HepG2 (cell line): ENCODE measurements around the gene ATP9B. TPM values are rescaled to one million over a fixed set of nuclear protein-coding genes. Genes with fewer than 3 reads are reported as not detected.
A peak's percentile ranks its signal among the peaks of the same experiment; 100 is the strongest.

Experiments
- ATAC-seq: fragments of 200-7000 bp; cut with Tn5 transposase; 3 replicates; pipeline ENCODE4 v1.9.1; 2020; ENCODE audit warnings: mild to moderate bottlenecking, moderate library complexity
- BruUV-seq: library from RNA; stranded (reverse); fragments of 400-500 nt; replicated peaks from 2 replicates; lab custom pipeline; 2021; lab: Mats Ljungman, UMichigan
- CTCF ChIA-PET: fragments of 300-600 bp; formaldehyde crosslinking; extraction: SDS; loops from one replicate; lab custom pipeline; 2021; ENCODE audit warnings: low total read pairs, inconsistent platforms, low intra/inter-chr PET ratio; lab: Yijun Ruan, JAX
- POLR2A ChIA-PET: fragments of 350-600 bp; sonication (Branson Sonifier 250); formaldehyde crosslinking; loops from one replicate; lab custom pipeline; 2020; ENCODE audit warnings: antibody characterized with exemption, inconsistent platforms; lab: Yijun Ruan, JAX
- DNase-seq: peaks from one replicate; pipeline ENCODE4 v3.0.0-alpha.2; 2015; ENCODE audit warnings: low spot score
- FAIRE-seq: peaks from 3 replicates; lab custom pipeline; 2011; peaks lifted over from hg19 to GRCh38; lab: Jason Lieb, UNC
- H2AFZ ChIP-seq: one replicate; pipeline ENCODE4 v1.6.1; 2011; ENCODE audit warnings: low read length, inconsistent platforms
- H3K27ac ChIP-seq: fragments of 300-600 bp; 3 replicates; pipeline ENCODE4 v1.8.0; 2011; ENCODE audit warnings: mixed run types, mild to moderate bottlenecking, mixed read lengths, low read length, inconsistent platforms; ENCODE audit not compliant: insufficient read depth; ENCODE audit errors: extremely low read length
- H3K27me3 ChIP-seq, 2 experiments: fragments of 200-600 bp in 1 of 2; 2 replicates in 1 of 2; 3 replicates in 1 of 2; pipeline versions ENCODE4 v1.6.0 to v1.8.0; 2011; ENCODE audit warnings: low read length in 2 of 2, mild to moderate bottlenecking in 2 of 2, moderate library complexity in 2 of 2, inconsistent platforms in 1 of 2; ENCODE audit not compliant: insufficient read depth in 2 of 2, control insufficient read depth in 1 of 2
- H3K36me3 ChIP-seq, 2 experiments: fragments of 200-600 bp in 1 of 2; replicated peaks in 1 of 2; 2 replicates in 1 of 2; 3 replicates in 1 of 2; pipeline versions ENCODE4 v1.5.1 to v1.8.0; 2011; ENCODE audit warnings: low read length in 2 of 2, inconsistent platforms in 1 of 2; ENCODE audit not compliant: insufficient read depth in 2 of 2, control insufficient read depth in 1 of 2
- H3K4me1 ChIP-seq: 2 replicates; pipeline ENCODE4 v1.5.1; 2012; ENCODE audit warnings: low read length, inconsistent platforms; ENCODE audit not compliant: insufficient read depth
- H3K4me2 ChIP-seq: 2 replicates; pipeline ENCODE4 v1.6.0; 2011; ENCODE audit warnings: low read depth, low read length, inconsistent platforms
- H3K4me3 ChIP-seq, 3 experiments: fragments of 200-600 bp in 1 of 3; sonication (generic), shearing (Covaris generic) in 1 of 3; replicated peaks in 1 of 3; 2 replicates each; pipeline ENCODE4 v1.5.1; 2011 to 2016; ENCODE audit warnings: low read length in 3 of 3, inconsistent platforms in 2 of 3, low read depth in 2 of 3, mild to moderate bottlenecking in 2 of 3, control low read depth in 1 of 3, mixed read lengths in 1 of 3; ENCODE audit not compliant: insufficient read depth in 1 of 3
- H3K79me2 ChIP-seq: one replicate; pipeline ENCODE4 v1.6.1; 2011; ENCODE audit warnings: low read length, inconsistent platforms; ENCODE audit not compliant: insufficient read depth
- H3K9ac ChIP-seq: 2 replicates; pipeline ENCODE4 v1.6.0; 2011; ENCODE audit warnings: mild to moderate bottlenecking, low read depth, low read length, inconsistent platforms; ENCODE audit not compliant: insufficient read depth
- H3K9me3 ChIP-seq: 2 replicates; pipeline ENCODE4 v1.5.1; 2012; ENCODE audit warnings: mild to moderate bottlenecking, low read length
- H4K20me1 ChIP-seq: 2 replicates; pipeline ENCODE4 v1.6.0; 2011; ENCODE audit warnings: inconsistent platforms, mild to moderate bottlenecking, low read length, moderate library complexity; ENCODE audit not compliant: insufficient read depth
- FOXP1 ChIP-seq, 2 experiments: fragments of 450-650 bp in 1 of 2; IDR thresholded peaks; 2 replicates each; pipeline ENCODE4 v1.6.1; 2017 to 2018; ENCODE audit warnings: antibody characterized with exemption in 1 of 2
- HNRNPL ChIP-seq: fragments of 200-400 bp; formaldehyde crosslinking; IDR thresholded peaks from 2 replicates; pipeline ENCODE4 v1.6.1; 2017; ENCODE audit warnings: mild to moderate bottlenecking, low read depth, low read length
- KLF16 ChIP-seq, 2 experiments: sonication (generic) in 1 of 2; formaldehyde crosslinking in 1 of 2; IDR thresholded peaks; 2 replicates each; pipeline versions ENCODE4 v1.6.1 to v1.8.0; 2016 to 2023; ENCODE audit warnings: missing genetic modification reagents in 2 of 2, missing compliant biosample characterization in 1 of 2
- MAFK ChIP-seq, 2 experiments: IDR thresholded peaks in 1 of 2; conservative IDR thresholded peaks in 1 of 2; 2 replicates each; pipeline ENCODE4 v1.6.1; 2011; ENCODE audit warnings: improper control_type of control experiment in 2 of 2, low read length in 2 of 2
- PAF1 ChIP-seq: IDR thresholded peaks from 2 replicates; pipeline ENCODE4 v1.6.1; 2016; ENCODE audit warnings: missing genetic modification reagents, missing compliant biosample characterization
- SMYD3 ChIP-seq: sonication (generic); formaldehyde crosslinking; IDR thresholded peaks from 2 replicates; pipeline ENCODE4 v1.8.1; 2023; ENCODE audit warnings: mild to moderate bottlenecking, missing genetic modification reagents
- SYNCRIP ChIP-seq: fragments of 200-400 bp; formaldehyde crosslinking; IDR thresholded peaks from 2 replicates; pipeline ENCODE4 v1.6.1; 2018; ENCODE audit warnings: mild to moderate bottlenecking, low read depth, low read length; ENCODE audit not compliant: insufficient read depth
- TOPORS ChIP-seq: sonication (generic); formaldehyde crosslinking; IDR thresholded peaks from 2 replicates; pipeline ENCODE4 v1.8.0; 2023; ENCODE audit warnings: mild to moderate bottlenecking, missing genetic modification reagents
- ZNF205 ChIP-seq: IDR thresholded peaks from 2 replicates; pipeline ENCODE4 v1.6.1; 2018; ENCODE audit warnings: missing biosample characterization, missing genetic modification reagents
- ZNF510 ChIP-seq: sonication (generic); formaldehyde crosslinking; IDR thresholded peaks from 2 replicates; pipeline ENCODE4 v1.4.0; 2020; ENCODE audit warnings: low read depth, mild to moderate bottlenecking, missing genetic modification reagents
- ZNF549 ChIP-seq: sonication (generic); formaldehyde crosslinking; IDR thresholded peaks from 2 replicates; pipeline ENCODE4 v1.5.0; 2020; ENCODE audit warnings: missing genetic modification reagents
- ZNF564 ChIP-seq: sonication (generic); formaldehyde crosslinking; IDR thresholded peaks from 2 replicates; pipeline ENCODE4 v1.8.1; 2023; ENCODE audit warnings: mild to moderate bottlenecking, missing genetic modification reagents
- ZNF644 ChIP-seq: IDR thresholded peaks from 2 replicates; pipeline ENCODE4 v1.6.1; 2016; ENCODE audit warnings: low read depth
- ZSCAN9 ChIP-seq: IDR thresholded peaks from 2 replicates; pipeline ENCODE4 v1.6.1; 2016; ENCODE audit warnings: borderline replicate concordance
- WGBS: methylation state at CpG from one replicate; pipeline ENCODE4 v1.1.6; 2017; ENCODE audit warnings: low lambda C conversion rate; 5-methylcytosine and 5-hydroxymethylcytosine counted together
- in situ Hi-C: cut with HindIII; loops from 2 replicates; pipeline ENCODE4 v1.10.0; 2017; ENCODE audit warnings: low pct_unique_long_range_greater_than_20kb; ENCODE audit not compliant: extremely low pct_ligation_motif_present
- intact Hi-C: fragments of 100-400 bp; cut with micrococcal nuclease; formaldehyde crosslinking; loops from one replicate; pipeline ENCODE4 v1.10.0; 2022; ENCODE audit not compliant: unreplicated experiment
- polyA plus RNA-seq, 8 experiments: library from polyadenylated mRNA; depleted of rRNA in 3 of 8; stranded (reverse) in 7 of 8; unstranded in 1 of 8; fragments of >200 nt; fragmentation: Illumina TruSeq in 4 of 8; extraction: Trizol in 4 of 8; gene quantifications; 2 replicates each; pipeline versions ENCODE4 v1.2.1 to v1.2.3, GENCODE V29; 2011 to 2016; ENCODE audit warnings: low read depth in 4 of 8, missing spikeins in 1 of 8, mixed read lengths in 1 of 8; ENCODE audit not compliant: insufficient read depth in 1 of 8
- total RNA-seq, 5 experiments: library from RNA; depleted of rRNA; stranded (reverse); fragments of >200 nt; fragmentation: Illumina TruSeq; extraction: Trizol; gene quantifications; 2 replicates each; pipeline ENCODE4 v1.2.3, GENCODE V29; 2016; ENCODE audit warnings: low read depth in 1 of 5
- TF ChIP-seq, protein P1 (sequence below): sonication (generic); formaldehyde crosslinking; IDR thresholded peaks from 2 replicates; pipeline ENCODE4 v1.5.0; 2020; ENCODE audit warnings: missing genetic modification reagents, mild to moderate bottlenecking, borderline replicate concordance
- TF ChIP-seq, protein P2 (sequence below): IDR thresholded peaks from 2 replicates; pipeline ENCODE4 v1.6.1; 2012; ENCODE audit warnings: inconsistent platforms

ATP9B gene
- total and polyA plus RNA-seq, 2 of the 13 experiments (the other 11 are each of a cell fraction or from before 2014, with no cell fraction given) = 10.8 to 11.3 TPM

- TF ChIP-seq MAFK (conservative IDR thresholded peaks at IDR 0.05 in 1 of 2, IDR thresholded peaks at IDR 0.05 in 1 of 2; ENCODE audit: low read length in 2 of 2) = no peak
Observed at GRCh38 chr18:79406708-79407107, 337.5 kb downstream of the ATP9B start (continued).

DNA sequence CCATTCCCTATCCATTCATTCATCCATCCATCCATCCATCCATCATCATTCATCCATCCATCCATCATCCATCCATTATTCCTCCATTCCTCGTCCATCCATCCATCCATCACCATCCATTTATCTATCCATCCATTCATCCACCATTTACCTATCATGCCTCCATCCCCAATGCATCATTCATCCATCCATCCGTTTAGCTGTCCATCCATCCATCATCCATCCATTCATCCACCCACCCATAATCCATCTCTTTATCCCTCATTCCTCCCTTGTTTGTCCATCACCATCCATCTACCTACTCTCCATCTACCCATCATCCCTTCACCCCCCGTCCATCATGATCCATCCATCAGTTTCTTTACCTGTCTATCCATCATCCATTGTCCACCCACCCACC lies 340.1 kb downstream of the ATP9B start:
- Histone ChIP-seq H3K27ac (no peak overlapping the region), H3K27me3 (peaks cover 8 to 43% of the 10 kb centered on the region in 2 experiments), H3K4me3 (no peak overlapping the region), H3K4me1 (0 out of 2 replicates have a peak, but pooled peaks cover 6% of the 10 kb centered on the region), H3K36me3 (no peaks in the 10 kb centered on the region), H3K9me3 (no peaks in the 10 kb centered on the region), H3K79me2 (no peaks in the 10 kb centered on the region), H3K9ac (no peak overlapping the region), H3K4me2 (no peak overlapping the region), H2AFZ (no peak overlapping the region), H4K20me1 (no peaks in the 10 kb centered on the region)
- FAIRE-seq (no peak), DNase-seq (no peak), ATAC-seq (no peak)
- in situ Hi-C loops (no loop called here), intact Hi-C loops (no loop called here)
- POLR2A ChIA-PET = no interaction called here
- TF ChIP-seq TOPORS (CRISPR knock-in tag) (no peak), FOXP1 (IDR thresholded peaks at IDR 0.05) (peak; percentile 10; the same call in 1 of the 2 replicates), FOXP1 (CRISPR knock-in tag; IDR thresholded peaks at IDR 0.05) (no peak), ZNF564 (CRISPR knock-in tag) (no peak)
- BruUV-seq = no TSS peak
- CTCF ChIA-PET = no interaction called here
- WGBS = 2% methylated on average over 3 of the region's 3 CpGs

GRCh38 chr18:79410171-79410641 lies 341.0 kb downstream of the ATP9B start:
- no peak for FAIRE-seq

More at GRCh38 chr18:79410171-79410641, 341.0 kb downstream of the ATP9B start:
- Histone ChIP-seq H3K36me3 (no peaks in the 10 kb centered on the region), H3K27me3 (peaks cover 4 to 41% of the 10 kb centered on the region in 2 experiments), H4K20me1 (no peaks in the 10 kb centered on the region), H3K4me2 (no peak overlapping the region), H2AFZ (no peak overlapping the region), H3K27ac (no peak overlapping the region), H3K9ac (no peak overlapping the region), H3K4me1 (0 out of 2 replicates have a peak, but pooled peaks cover 5% of the 10 kb centered on the region), H3K4me3 (no peak overlapping the region), H3K9me3 (no peaks in the 10 kb centered on the region), H3K79me2 (no peaks in the 10 kb centered on the region)
- no peak for ATAC-seq
- 61% methylated on average over 16 of the region's 30 CpGs for WGBS
- POLR2A ChIA-PET = no interaction called here
- no peak for DNase-seq
- BruUV-seq = no TSS peak
- TF ChIP-seq ZNF205 (no peak), ZNF510 (CRISPR knock-in tag) (no peak), HNRNPL (no peak), ZSCAN9 (CRISPR knock-in tag) (no peak), KLF16 (CRISPR knock-in tag; IDR thresholded peaks at IDR 0.05) (no peak), SMYD3 (CRISPR knock-in tag) (no peak), ZNF644 (CRISPR knock-in tag) (no peak), ZNF549 (CRISPR knock-in tag) (no peak), SYNCRIP (no peak), PAF1 (CRISPR knock-in tag) (no peak)
- TF ChIP-seq, protein P1, sequence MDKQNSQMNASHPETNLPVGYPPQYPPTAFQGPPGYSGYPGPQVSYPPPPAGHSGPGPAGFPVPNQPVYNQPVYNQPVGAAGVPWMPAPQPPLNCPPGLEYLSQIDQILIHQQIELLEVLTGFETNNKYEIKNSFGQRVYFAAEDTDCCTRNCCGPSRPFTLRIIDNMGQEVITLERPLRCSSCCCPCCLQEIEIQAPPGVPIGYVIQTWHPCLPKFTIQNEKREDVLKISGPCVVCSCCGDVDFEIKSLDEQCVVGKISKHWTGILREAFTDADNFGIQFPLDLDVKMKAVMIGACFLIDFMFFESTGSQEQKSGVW = no peak
- TF ChIP-seq, protein P2, sequence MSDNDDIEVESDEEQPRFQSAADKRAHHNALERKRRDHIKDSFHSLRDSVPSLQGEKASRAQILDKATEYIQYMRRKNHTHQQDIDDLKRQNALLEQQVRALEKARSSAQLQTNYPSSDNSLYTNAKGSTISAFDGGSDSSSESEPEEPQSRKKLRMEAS = no peak
- in situ Hi-C loops (no loop called here), intact Hi-C loops (no loop called here)
- CTCF ChIA-PET = no interaction called here
